Duodenal mucosa (tissue), 2 donors: ENCODE results near the gene PBRM1.

Experiments used
- H3K27ac ChIP-seq: one replicate; pipeline ENCODE4 v1.7.0; 2013; ENCODE audit warnings: low read depth, low read length
- H3K27me3 ChIP-seq, 2 donors: one replicate each; pipeline ENCODE4 v1.7.0; 2013; ENCODE audit warnings: low read length in 2 of 2, control low read depth in 1 of 2; ENCODE audit not compliant: insufficient read depth in 2 of 2, control insufficient read depth in 1 of 2
- H3K36me3 ChIP-seq, 2 donors: one replicate each; pipeline ENCODE4 v1.7.0; 2013; ENCODE audit warnings: low read length in 2 of 2, control low read depth in 1 of 2; ENCODE audit not compliant: insufficient read depth in 2 of 2, control insufficient read depth in 1 of 2
- H3K4me1 ChIP-seq, 2 donors: one replicate each; pipeline ENCODE4 v1.7.0; 2013; ENCODE audit warnings: low read length in 2 of 2, control low read depth in 1 of 2; ENCODE audit not compliant: insufficient read depth in 2 of 2, control insufficient read depth in 1 of 2
- H3K4me3 ChIP-seq, 2 donors: one replicate each; pipeline ENCODE4 v1.7.0; 2013; ENCODE audit warnings: low read length in 2 of 2, low read depth in 1 of 2
- H3K9ac ChIP-seq, 2 donors: one replicate each; pipeline ENCODE4 v1.7.0; 2013; ENCODE audit warnings: low read length in 2 of 2, low read depth in 1 of 2
- H3K9me3 ChIP-seq, 2 donors: one replicate each; pipeline ENCODE4 v1.7.0; 2013; ENCODE audit warnings: low read length in 2 of 2, control low read depth in 1 of 2; ENCODE audit not compliant: control insufficient read depth in 1 of 2

The PBRM1 gene

GRCh38 chr3:52557011-52557960 lies 128.4 kb downstream of the PBRM1 start:
- H3K27ac ChIP-seq: no peak overlapping the region
- H3K9ac ChIP-seq: no peak overlapping the region
- H3K4me1 ChIP-seq: no peaks in the 10 kb centered on the region
- H3K4me3 ChIP-seq: no peak overlapping the region
- H3K36me3 ChIP-seq: peaks cover 52 to 76% of the 10 kb centered on the region in 2 donors
- no peaks in the 10 kb centered on the region for H3K9me3 ChIP-seq
- H3K27me3 ChIP-seq: no peaks in the 10 kb centered on the region

DNA sequence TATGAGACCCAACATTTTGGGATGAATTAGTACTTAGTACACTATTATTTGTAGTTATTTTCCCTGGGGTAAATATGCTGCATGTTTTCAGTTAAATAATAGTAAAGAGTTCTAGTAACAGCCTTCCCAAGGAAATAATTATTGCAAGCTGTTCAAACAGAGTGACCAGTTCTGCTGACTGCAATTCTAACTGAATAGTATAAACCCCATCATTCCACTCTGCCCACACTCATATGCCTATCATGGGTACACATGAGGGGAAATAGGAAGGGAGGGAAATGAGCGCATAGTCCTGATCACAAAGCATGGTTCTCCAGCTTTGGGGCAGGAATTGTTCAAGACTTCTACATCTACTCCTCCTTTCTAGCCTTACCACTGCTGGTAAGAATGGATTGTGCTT lies 130.7 kb downstream of the PBRM1 start:
- Histone ChIP-seq H3K27ac (no peak overlapping the region), H3K36me3 (peaks cover 56 to 83% of the 10 kb centered on the region in 2 donors)

DNA sequence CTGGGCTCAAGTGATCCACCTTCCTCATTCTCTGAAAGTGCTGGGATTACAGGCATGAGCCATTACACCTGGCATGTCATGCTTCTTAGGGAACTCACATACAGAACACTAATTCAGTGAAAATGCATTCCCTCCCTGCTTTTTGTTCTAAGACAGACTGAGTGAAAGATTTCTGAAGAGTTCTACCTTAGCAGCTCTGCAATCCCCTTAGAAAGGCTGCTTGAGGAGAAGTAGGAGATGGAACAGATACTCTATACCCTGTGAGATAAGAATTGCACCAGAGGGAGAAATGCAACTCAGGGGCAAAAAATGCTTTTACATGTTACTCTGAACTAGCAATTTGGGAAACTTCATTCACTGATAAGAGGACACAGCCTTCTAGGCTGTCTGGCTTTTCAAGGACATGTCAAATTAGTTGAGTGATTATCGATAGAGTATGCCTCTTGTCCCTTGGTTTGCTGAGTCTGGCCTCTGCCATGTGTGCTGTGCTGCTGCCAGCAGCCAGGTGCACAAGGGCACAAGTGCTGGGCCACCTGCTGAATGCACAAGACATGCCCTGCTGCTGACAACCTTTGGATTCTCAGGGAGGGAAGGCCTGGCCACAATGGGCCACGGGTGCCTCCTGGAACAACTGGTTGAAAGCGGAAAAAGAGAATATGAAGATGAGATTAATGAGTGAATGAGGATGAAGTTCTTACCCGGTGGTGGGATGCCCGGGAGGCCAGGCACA lies 131.5 kb downstream of the PBRM1 start:
- Histone ChIP-seq H3K9ac (no peak overlapping the region), H3K27ac (no peak overlapping the region), H3K27me3 (no peaks in the 10 kb centered on the region), H3K4me1 (no peaks in the 10 kb centered on the region), H3K9me3 (no peaks in the 10 kb centered on the region), H3K4me3 (no peak overlapping the region), H3K36me3 (peaks cover 49 to 76% of the 10 kb centered on the region in 2 donors)

More for the DNA sequence above, 130.7 kb downstream of the PBRM1 start:
- H3K4me1 ChIP-seq: no peaks in the 10 kb centered on the region
- H3K4me3 ChIP-seq: no peak overlapping the region
- H3K27me3 ChIP-seq: no peaks in the 10 kb centered on the region
- H3K9me3 ChIP-seq: no peaks in the 10 kb centered on the region
- no peak overlapping the region for H3K9ac ChIP-seq

DNA sequence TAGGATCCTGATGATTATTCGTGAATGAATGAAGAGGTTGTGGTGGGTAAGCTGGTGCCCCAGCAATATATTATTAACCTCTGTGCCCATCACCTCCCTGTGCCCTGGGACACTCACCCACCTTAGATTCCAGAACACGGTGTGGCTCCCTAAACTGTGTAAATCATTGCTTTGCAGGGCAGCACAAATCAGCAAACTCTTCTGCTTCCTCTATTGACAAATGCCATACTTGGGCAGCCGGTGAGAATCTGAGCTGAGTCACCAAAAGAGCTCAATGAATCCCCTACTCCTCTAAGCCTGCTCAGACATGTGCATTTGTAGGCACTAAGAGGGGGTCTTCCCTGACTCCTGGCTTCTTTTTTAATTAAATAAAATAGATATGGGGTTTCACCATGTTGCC lies 133.6 kb downstream of the PBRM1 start:
- Histone ChIP-seq H3K27ac (no peak overlapping the region), H3K4me3 (no peak overlapping the region), H3K9ac (no peak overlapping the region), H3K9me3 (no peaks in the 10 kb centered on the region), H3K36me3 (peaks cover 37 to 67% of the 10 kb centered on the region in 2 donors), H3K27me3 (no peaks in the 10 kb centered on the region), H3K4me1 (no peaks in the 10 kb centered on the region)

DNA sequence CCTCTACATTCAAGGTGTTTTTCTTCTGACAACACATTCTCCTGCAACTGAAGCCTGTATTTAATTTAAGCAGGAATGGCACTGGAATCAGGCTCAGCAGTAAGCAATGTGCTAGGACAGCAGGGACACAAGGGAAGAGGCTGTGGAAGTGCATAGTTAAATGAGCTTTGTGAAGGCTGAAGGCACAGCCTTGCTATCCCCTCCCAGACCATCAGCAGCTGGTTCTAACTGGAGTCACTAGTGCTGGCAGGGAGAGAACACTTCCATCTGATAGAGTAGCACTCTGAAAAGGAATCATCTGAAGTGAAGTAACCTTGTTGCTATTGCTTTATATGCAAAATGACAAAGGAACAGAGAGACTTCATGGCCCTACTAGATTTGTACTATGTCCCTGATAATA lies 134.6 kb downstream of the PBRM1 start:
- H3K4me3 ChIP-seq: no peak overlapping the region
- no peak overlapping the region for H3K27ac ChIP-seq
- no peaks in the 10 kb centered on the region for H3K9me3 ChIP-seq

GRCh38 chr3:52547143-52547542 lies 138.6 kb downstream of the PBRM1 start:
- peaks cover 33 to 42% of the 10 kb centered on the region in 2 donors for H3K36me3 ChIP-seq
- no peaks in the 10 kb centered on the region for H3K27me3 ChIP-seq
- H3K9me3 ChIP-seq: no peaks in the 10 kb centered on the region
- H3K27ac ChIP-seq: no peak overlapping the region
- no peak overlapping the region for H3K9ac ChIP-seq
- no peaks in the 10 kb centered on the region for H3K4me1 ChIP-seq
- H3K4me3 ChIP-seq: no peak overlapping the region

More for the DNA sequence above, 134.6 kb downstream of the PBRM1 start:
- no peak overlapping the region for H3K9ac ChIP-seq
- H3K27me3 ChIP-seq: no peaks in the 10 kb centered on the region
- H3K4me1 ChIP-seq: no peaks in the 10 kb centered on the region
- peaks cover 43 to 67% of the 10 kb centered on the region in 2 donors for H3K36me3 ChIP-seq

DNA sequence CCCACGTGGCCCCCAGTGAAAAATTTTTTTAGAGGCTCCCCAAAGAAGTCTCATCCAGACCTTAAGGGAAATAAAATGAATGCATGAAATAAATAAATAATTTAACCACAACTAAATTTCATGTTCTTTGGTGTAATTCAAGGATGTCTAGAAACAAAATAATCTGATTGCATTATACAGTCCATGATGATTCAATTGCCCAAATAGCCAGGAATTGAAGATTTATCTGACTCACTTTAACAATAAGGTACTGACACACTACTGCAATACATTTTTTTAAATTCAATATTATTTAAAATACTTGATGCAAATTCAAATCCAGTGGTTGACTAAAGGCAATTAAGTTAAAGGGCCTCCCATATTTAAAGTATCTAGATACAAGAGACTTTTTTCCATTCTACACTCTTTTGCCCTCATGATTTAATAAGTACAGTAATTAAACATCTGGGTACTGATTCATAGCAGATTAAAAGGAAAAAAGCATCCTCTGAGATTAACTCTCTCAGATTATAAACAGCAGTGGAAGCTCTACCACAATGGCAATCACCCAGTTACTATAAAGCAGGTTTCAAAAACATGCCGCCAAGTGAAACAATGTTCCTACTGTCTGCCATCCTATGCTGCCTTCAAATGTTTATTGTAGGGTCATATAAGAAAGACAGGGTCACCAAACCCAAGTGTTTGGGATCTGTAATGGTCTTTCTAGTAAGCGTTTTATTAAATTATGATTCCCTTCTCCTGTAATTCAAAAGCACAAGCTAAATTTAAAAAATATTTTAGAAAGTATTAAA lies 139.4 kb downstream of the PBRM1 start:
- Histone ChIP-seq H3K4me1 (no peaks in the 10 kb centered on the region), H3K27ac (no peak overlapping the region), H3K27me3 (no peaks in the 10 kb centered on the region), H3K9ac (no peak overlapping the region), H3K4me3 (no peak overlapping the region), H3K9me3 (no peaks in the 10 kb centered on the region), H3K36me3 (peaks cover 29 to 37% of the 10 kb centered on the region in 2 donors)

DNA sequence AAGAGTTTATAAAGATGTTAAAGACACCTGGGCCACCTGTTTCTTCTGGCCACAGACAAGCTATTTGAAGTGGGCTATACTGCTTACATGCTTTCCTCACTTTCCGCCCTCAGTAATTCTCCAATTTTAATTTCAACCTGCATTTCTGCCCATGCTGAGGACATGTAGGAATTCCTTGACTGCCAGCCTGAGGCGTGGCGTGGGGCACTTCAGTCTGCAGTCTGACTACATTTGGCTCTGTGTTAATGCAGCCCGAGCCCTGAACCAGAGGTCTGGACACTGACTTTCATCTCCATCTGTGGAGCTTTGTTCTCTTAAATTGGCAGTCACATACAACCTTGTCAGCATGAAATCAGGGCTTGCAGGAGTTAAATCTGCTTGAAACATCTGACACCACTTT lies 140.8 kb downstream of the PBRM1 start:
- Histone ChIP-seq H3K36me3 (peaks cover 29 to 34% of the 10 kb centered on the region in 2 donors), H3K9me3 (no peaks in the 10 kb centered on the region), H3K4me3 (no peak overlapping the region), H3K9ac (no peak overlapping the region), H3K4me1 (no peaks in the 10 kb centered on the region), H3K27ac (no peak overlapping the region), H3K27me3 (no peaks in the 10 kb centered on the region)

- peaks cover 15 to 19% of the 10 kb centered on the region in 2 donors for H3K36me3 ChIP-seq
- H3K9me3 ChIP-seq: no peaks in the 10 kb centered on the region
- no peak overlapping the region for H3K4me3 ChIP-seq
- H3K27ac ChIP-seq: no peak overlapping the region
- H3K4me1 ChIP-seq: peaks cover 22 to 25% of the 10 kb centered on the region in 2 donors
- no peak overlapping the region for H3K9ac ChIP-seq
- no peaks in the 10 kb centered on the region for H3K27me3 ChIP-seq
These were observed 144.7 kb downstream of the PBRM1 start for GRCh38 chr3:52541050-52541449.
